ENCODE results near the gene RNF2.

DNA sequence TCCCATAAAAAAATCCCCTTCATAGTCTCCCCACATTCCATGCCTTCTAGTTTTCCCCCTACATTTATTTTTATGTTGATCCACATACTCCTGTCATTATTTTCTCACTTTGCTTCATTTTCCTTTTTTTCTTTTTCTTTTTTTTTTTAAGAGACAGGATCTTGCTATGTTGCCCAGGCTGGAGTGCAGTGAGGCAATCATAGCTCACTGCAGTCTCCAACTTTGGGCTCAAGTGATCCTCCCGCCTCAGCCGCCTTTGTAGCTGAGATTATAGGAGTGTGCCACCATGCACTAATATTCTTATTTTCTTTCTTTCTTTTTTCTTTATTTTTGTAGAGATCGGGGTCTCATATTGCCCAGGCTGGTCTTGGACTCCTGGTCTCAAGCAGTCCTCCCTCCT, 7.8 kb downstream of the RNF2 start:
- TF ChIP-seq, protein P1, sequence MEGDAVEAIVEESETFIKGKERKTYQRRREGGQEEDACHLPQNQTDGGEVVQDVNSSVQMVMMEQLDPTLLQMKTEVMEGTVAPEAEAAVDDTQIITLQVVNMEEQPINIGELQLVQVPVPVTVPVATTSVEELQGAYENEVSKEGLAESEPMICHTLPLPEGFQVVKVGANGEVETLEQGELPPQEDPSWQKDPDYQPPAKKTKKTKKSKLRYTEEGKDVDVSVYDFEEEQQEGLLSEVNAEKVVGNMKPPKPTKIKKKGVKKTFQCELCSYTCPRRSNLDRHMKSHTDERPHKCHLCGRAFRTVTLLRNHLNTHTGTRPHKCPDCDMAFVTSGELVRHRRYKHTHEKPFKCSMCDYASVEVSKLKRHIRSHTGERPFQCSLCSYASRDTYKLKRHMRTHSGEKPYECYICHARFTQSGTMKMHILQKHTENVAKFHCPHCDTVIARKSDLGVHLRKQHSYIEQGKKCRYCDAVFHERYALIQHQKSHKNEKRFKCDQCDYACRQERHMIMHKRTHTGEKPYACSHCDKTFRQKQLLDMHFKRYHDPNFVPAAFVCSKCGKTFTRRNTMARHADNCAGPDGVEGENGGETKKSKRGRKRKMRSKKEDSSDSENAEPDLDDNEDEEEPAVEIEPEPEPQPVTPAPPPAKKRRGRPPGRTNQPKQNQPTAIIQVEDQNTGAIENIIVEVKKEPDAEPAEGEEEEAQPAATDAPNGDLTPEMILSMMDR (optimal IDR thresholded peaks at IDR 0.05 in 1 of 3, IDR thresholded peaks at IDR 0.05 in 1 of 3, conservative IDR thresholded peaks at IDR 0.05 in 1 of 3; ENCODE audit: extremely low read depth in 1 of 3, insufficient read depth in 2 of 3, low read length in 3 of 3) = no peak
- TF ChIP-seq EZH2 (IDR thresholded peaks at IDR 0.05; ENCODE audit: low read length) = no peak

Measured in keratinocyte (primary cell).